Heart left ventricle (tissue), 13 donors: ENCODE results near the gene CIAO2A.

Source experiments
- CTCF ChIP-seq, 12 donors: fragments of 200-600 bp; sonication (generic) in 4 of 12; IDR thresholded peaks; one replicate each; pipeline versions ENCODE4 v1.5.0 to v1.8.0; 2018 to 2022; ENCODE audit warnings: antibody characterized with exemption in 12 of 12, mild to moderate bottlenecking in 5 of 12
- POLR2A ChIP-seq, 2 donors: fragments of 450-650 bp; IDR thresholded peaks; one replicate each; pipeline ENCODE4 v1.6.1; 2017; ENCODE audit warnings: antibody characterized with exemption in 2 of 2, mild to moderate bottlenecking in 2 of 2, moderate library complexity in 2 of 2
- donor health status: ischemic (EF 13 %, LVEDD 7.1; RV severe dilation, severe dysfunction).
- donor health status: DM: no; HTN: yes; CAD: no.
- donor health status: DM: no; HTN: no; CAD: no.
- donor health status: ischemic (EF 25% LVEDD 6.9; RV normal size, moderate dysfunction).
- donor health status: ischemic (EF 25% LVEDD 5.7; RV mildly dilated, moderate dysfunction).
- donor health status: ischemic (EF 35%, LVEDD 5.7; RV mildly dilated, moderate dysfunction).
- donor health status: nonischemic (EF 11% LVEDD 7.7; RV severe dilation, severe dysfunction).
- donor health status: DM: yes; HTN: yes; CAD: no.
- donor health status: PGD.
- donor health status: ischemic (EF 29% LVEDD 5.4; RV normal size, mild dysfunction).
- donor health status: nonischemic (EF 23%, LVEDD 6.1; RV moderate dilation, normal function).

GRCh38 chr15:64048781-64049460, 44.7 kb downstream of the CIAO2A start:
- TF ChIP-seq CTCF (IDR thresholded peaks at IDR 0.05) (no peak), POLR2A (IDR thresholded peaks at IDR 0.05) (no peak)
